OCI-LY7 (cell line): ENCODE results near the gene DCC.

Source experiments
- CTCF ChIP-seq: fragments of 200-600 bp; sonication (generic); conservative IDR thresholded peaks from 2 replicates; pipeline ENCODE4 v1.5.1; 2014; ENCODE audit warnings: mild to moderate bottlenecking, antibody characterized with exemption, low read length, moderate library complexity, mixed read lengths
- EZH2phosphoT487 ChIP-seq: fragments of 200-600 bp; sonication (generic); IDR thresholded peaks from 2 replicates; pipeline ENCODE4 v1.6.1; 2018; ENCODE audit warnings: low read depth, borderline replicate concordance, mild to moderate bottlenecking, mixed run types, antibody characterized with exemption, low read length, moderate library complexity, mixed read lengths

DNA sequence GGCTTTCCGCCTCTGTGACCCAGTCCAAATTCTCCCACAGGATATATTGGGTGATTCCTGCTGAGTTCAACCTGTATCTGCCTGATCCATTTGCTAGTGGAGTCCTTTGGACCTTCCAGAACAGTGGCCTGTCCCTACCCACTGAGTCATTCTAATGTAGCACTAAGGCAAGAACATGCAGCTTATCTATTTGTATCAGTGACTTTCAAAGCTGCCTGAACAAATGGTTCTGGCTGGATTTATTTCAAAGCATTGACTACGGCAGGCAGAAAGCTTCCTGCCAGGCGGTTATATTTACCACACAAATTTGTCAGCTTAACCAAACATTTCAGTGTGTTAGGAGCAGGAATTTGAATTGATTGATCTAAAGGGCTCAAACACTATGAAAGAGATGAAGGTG lies 613.4 kb downstream of the DCC start:
- TF ChIP-seq CTCF (no peak), EZH2phosphoT487 (no peak)
